Measurements from ENCODE around the gene CRABP2. TPM values are rescaled to one million over a fixed set of nuclear protein-coding genes. Genes with fewer than 3 reads are reported as not detected.

Gene CRABP2
- total and polyA plus RNA-seq, 2 experiments from 2014 or later, result 45.9 to 137 TPM

DNA sequence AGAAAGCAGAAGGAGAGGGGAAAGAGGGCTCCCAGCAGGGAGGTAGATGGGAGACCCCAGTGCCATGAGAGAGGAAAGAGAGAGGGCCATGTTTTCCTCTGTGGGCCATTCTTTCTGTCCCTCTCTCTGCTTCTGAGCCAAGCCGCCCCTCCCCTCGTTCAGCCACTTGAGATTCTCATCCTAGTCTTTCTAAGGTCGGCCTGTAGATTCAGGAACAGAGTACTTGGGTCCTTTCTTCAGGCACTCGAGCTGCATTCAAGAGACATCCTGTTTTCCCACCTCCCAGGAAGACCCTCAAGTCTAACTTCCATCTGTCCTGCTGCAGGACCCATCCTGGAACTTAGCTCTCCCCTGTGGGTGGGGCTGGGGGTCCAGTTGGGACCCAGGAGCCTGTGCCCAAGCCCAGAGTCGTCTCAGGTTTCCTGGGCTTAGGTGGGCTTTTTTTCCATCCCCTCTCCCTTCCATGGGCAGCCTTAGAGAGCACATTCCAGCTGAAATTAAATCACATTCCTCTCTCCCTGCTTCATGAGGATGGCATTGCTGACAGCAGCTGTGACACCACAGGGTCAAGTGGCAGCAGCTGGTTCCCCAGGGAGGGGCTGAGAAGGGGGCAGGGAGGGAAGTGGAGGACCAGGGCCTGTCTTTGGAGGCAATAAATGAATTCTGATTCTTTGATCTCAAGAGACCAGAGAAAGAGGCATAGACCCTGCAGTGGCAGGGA, 41.2 kb downstream of the CRABP2 start:
- H3K27me3 ChIP-seq (ENCODE audit: insufficient read depth), result peaks cover 6% of the 10 kb centered on the region
- peak overlapping the region; percentile 79 for H3K27ac Mint-ChIP-seq
- H3K4me1 Mint-ChIP-seq, result peaks cover 89% of the 10 kb centered on the region
- peak; percentile 64 for DNase-seq (ENCODE audit: low spot score)
- H3K9me2 ChIP-seq (ENCODE audit: insufficient read depth), result no peaks in the 10 kb centered on the region
- peaks cover 89% of the 10 kb centered on the region for H3K4me1 ChIP-seq (ENCODE audit: insufficient read depth)
- no peaks in the 10 kb centered on the region for H3K36me3 ChIP-seq (ENCODE audit: insufficient read depth)
- peaks cover 36% of the 10 kb centered on the region; the same call in 1 of the 2 replicates for H3F3A ChIP-seq (replicated peaks; ENCODE audit: low read depth)
- peaks cover 2% of the 10 kb centered on the region; the same call in 1 of the 3 replicates for H3K36me3 Mint-ChIP-seq (ENCODE audit: low read depth)
- TF ChIP-seq, protein P1, sequence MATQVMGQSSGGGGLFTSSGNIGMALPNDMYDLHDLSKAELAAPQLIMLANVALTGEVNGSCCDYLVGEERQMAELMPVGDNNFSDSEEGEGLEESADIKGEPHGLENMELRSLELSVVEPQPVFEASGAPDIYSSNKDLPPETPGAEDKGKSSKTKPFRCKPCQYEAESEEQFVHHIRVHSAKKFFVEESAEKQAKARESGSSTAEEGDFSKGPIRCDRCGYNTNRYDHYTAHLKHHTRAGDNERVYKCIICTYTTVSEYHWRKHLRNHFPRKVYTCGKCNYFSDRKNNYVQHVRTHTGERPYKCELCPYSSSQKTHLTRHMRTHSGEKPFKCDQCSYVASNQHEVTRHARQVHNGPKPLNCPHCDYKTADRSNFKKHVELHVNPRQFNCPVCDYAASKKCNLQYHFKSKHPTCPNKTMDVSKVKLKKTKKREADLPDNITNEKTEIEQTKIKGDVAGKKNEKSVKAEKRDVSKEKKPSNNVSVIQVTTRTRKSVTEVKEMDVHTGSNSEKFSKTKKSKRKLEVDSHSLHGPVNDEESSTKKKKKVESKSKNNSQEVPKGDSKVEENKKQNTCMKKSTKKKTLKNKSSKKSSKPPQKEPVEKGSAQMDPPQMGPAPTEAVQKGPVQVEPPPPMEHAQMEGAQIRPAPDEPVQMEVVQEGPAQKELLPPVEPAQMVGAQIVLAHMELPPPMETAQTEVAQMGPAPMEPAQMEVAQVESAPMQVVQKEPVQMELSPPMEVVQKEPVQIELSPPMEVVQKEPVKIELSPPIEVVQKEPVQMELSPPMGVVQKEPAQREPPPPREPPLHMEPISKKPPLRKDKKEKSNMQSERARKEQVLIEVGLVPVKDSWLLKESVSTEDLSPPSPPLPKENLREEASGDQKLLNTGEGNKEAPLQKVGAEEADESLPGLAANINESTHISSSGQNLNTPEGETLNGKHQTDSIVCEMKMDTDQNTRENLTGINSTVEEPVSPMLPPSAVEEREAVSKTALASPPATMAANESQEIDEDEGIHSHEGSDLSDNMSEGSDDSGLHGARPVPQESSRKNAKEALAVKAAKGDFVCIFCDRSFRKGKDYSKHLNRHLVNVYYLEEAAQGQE (IDR thresholded peaks at IDR 0.05; ENCODE audit: unreplicated experiment), result no peak
- TF ChIP-seq, protein P2, sequence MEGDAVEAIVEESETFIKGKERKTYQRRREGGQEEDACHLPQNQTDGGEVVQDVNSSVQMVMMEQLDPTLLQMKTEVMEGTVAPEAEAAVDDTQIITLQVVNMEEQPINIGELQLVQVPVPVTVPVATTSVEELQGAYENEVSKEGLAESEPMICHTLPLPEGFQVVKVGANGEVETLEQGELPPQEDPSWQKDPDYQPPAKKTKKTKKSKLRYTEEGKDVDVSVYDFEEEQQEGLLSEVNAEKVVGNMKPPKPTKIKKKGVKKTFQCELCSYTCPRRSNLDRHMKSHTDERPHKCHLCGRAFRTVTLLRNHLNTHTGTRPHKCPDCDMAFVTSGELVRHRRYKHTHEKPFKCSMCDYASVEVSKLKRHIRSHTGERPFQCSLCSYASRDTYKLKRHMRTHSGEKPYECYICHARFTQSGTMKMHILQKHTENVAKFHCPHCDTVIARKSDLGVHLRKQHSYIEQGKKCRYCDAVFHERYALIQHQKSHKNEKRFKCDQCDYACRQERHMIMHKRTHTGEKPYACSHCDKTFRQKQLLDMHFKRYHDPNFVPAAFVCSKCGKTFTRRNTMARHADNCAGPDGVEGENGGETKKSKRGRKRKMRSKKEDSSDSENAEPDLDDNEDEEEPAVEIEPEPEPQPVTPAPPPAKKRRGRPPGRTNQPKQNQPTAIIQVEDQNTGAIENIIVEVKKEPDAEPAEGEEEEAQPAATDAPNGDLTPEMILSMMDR (conservative IDR thresholded peaks at IDR 0.05; ENCODE audit: low read depth in 2 of 2), result no peak
- TF ChIP-seq POLR2AphosphoS5 (IDR thresholded peaks at IDR 0.05; ENCODE audit: low read depth), result no peak
- no peak for TF ChIP-seq NANOG (IDR thresholded peaks at IDR 0.05; ENCODE audit: borderline replicate concordance)
- TF ChIP-seq ZNF331 (CRISPR knock-in tag; IDR thresholded peaks at IDR 0.05; ENCODE audit: low read depth), result no peak
- TF ChIP-seq EZH2 (IDR thresholded peaks at IDR 0.05; ENCODE audit: low read depth, unreplicated experiment), result no peak
- peak overlapping the region; percentile 78 for H3K4me2 ChIP-seq
- peak overlapping the region; percentile 93 for H3K27ac ChIP-seq (ENCODE audit: low read depth)
- no peak overlapping the region for H2AFZ ChIP-seq
- H3K27me3 Mint-ChIP-seq (ENCODE audit: insufficient read depth, low read depth, poor library complexity), result peaks cover 29% of the 10 kb centered on the region
- ATAC-seq, result no peak
- H4K20me1 ChIP-seq (replicated peaks; ENCODE audit: insufficient read depth), result no peaks in the 10 kb centered on the region
- H3K4me3 Mint-ChIP-seq, result peak overlapping the region; percentile 19; the same call in 1 of the 3 replicates
- H3K9me3 Mint-ChIP-seq, result no peaks in the 10 kb centered on the region; the same call in 1 of the 3 replicates
- no peaks in the 10 kb centered on the region for H3K79me2 ChIP-seq (replicated peaks; ENCODE audit: insufficient read depth)
- H3K4me3 ChIP-seq, result no peak overlapping the region

DNA sequence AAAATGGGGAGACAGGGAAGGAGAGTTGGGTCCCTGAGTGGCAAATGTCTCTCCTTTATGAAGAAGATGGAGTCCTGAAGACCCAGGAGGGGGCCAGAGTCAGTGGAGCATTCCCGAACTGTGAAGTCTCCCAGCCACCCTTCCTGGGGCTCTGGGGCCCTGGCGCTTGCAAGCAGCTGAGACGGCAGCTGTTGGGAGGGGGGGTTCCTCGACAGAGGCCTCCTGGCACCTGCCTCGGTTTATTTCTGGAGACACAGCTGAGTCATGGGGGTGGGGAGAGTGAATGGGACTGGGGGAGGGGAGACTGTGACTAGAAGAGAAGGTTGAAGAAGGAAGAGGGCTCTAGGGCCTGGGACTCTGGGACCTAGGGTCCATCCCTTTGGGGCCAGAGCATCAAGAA, 42.2 kb downstream of the CRABP2 start:
- Histone ChIP-seq H4K20me1 (replicated peaks; ENCODE audit: insufficient read depth) (no peaks in the 10 kb centered on the region), H2AFZ (no peak overlapping the region), H3K27ac (ENCODE audit: low read depth) (peak overlapping the region; percentile 93), H3K4me1 (ENCODE audit: insufficient read depth) (peaks cover 81% of the 10 kb centered on the region), H3K4me3 (no peak overlapping the region), H3F3A (replicated peaks; ENCODE audit: low read depth) (peaks cover 33% of the 10 kb centered on the region; the same call in 1 of the 2 replicates), H3K9me2 (ENCODE audit: insufficient read depth) (no peaks in the 10 kb centered on the region), H3K79me2 (replicated peaks; ENCODE audit: insufficient read depth) (no peaks in the 10 kb centered on the region), H3K4me2 (peak overlapping the region; percentile 78), H3K27me3 (ENCODE audit: insufficient read depth) (peaks cover 16% of the 10 kb centered on the region), H3K36me3 (ENCODE audit: insufficient read depth) (no peaks in the 10 kb centered on the region)
- H3K4me1 Mint-ChIP-seq, result peaks cover 79% of the 10 kb centered on the region
- ATAC-seq, result no peak
- peak overlapping the region; percentile 19; the same call in 1 of the 3 replicates for H3K4me3 Mint-ChIP-seq
- DNase-seq (ENCODE audit: low spot score), result no peak
- peaks cover 33% of the 10 kb centered on the region for H3K27me3 Mint-ChIP-seq (ENCODE audit: insufficient read depth, low read depth, poor library complexity)
- peaks cover 2% of the 10 kb centered on the region; the same call in 1 of the 3 replicates for H3K36me3 Mint-ChIP-seq (ENCODE audit: low read depth)
- no peaks in the 10 kb centered on the region; the same call in 1 of the 3 replicates for H3K9me3 Mint-ChIP-seq
- H3K27ac Mint-ChIP-seq, result peak overlapping the region; percentile 35
- TF ChIP-seq, protein P3, sequence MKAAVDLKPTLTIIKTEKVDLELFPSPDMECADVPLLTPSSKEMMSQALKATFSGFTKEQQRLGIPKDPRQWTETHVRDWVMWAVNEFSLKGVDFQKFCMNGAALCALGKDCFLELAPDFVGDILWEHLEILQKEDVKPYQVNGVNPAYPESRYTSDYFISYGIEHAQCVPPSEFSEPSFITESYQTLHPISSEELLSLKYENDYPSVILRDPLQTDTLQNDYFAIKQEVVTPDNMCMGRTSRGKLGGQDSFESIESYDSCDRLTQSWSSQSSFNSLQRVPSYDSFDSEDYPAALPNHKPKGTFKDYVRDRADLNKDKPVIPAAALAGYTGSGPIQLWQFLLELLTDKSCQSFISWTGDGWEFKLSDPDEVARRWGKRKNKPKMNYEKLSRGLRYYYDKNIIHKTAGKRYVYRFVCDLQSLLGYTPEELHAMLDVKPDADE (IDR thresholded peaks at IDR 0.05), result no peak
- TF ChIP-seq POLR2AphosphoS5 (IDR thresholded peaks at IDR 0.05; ENCODE audit: low read depth) (no peak), EZH2 (IDR thresholded peaks at IDR 0.05; ENCODE audit: low read depth, unreplicated experiment) (no peak), EZH2phosphoT487 (IDR thresholded peaks at IDR 0.05; ENCODE audit: unreplicated experiment) (no peak), JUNB (IDR thresholded peaks at IDR 0.05; ENCODE audit: unreplicated experiment) (no peak), ZNF331 (CRISPR knock-in tag; IDR thresholded peaks at IDR 0.05; ENCODE audit: low read depth) (no peak)
- TF ChIP-seq, protein P1 (IDR thresholded peaks at IDR 0.05; ENCODE audit: unreplicated experiment), result no peak
- TF ChIP-seq, protein P2 (conservative IDR thresholded peaks at IDR 0.05; ENCODE audit: low read depth in 2 of 2), result no peak
